NCI-H187 treated with DMSO at 0.1 percent for 48 hours (cell line): ENCODE measurements around the gene CALY.
"Not testable (repeated sequence)": the region's sequence is repeated elsewhere in the genome, so short reads cannot be mapped to it uniquely, and the experiment has no call there.

Source experiments
- DNase-seq: peaks from one replicate; lab custom pipeline; 2025; lab: John Stamatoyannopoulos, UW

CALY gene, protein sequence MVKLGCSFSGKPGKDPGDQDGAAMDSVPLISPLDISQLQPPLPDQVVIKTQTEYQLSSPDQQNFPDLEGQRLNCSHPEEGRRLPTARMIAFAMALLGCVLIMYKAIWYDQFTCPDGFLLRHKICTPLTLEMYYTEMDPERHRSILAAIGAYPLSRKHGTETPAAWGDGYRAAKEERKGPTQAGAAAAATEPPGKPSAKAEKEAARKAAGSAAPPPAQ

GRCh38 chr10:133336577-133337369 lies at the start of gene CALY:
CALY (minus strand) TSS chr10:133336896; CDS start chr10:133328989, 7,907 bp downstream.
- DNase-seq, result no peak

DNA sequence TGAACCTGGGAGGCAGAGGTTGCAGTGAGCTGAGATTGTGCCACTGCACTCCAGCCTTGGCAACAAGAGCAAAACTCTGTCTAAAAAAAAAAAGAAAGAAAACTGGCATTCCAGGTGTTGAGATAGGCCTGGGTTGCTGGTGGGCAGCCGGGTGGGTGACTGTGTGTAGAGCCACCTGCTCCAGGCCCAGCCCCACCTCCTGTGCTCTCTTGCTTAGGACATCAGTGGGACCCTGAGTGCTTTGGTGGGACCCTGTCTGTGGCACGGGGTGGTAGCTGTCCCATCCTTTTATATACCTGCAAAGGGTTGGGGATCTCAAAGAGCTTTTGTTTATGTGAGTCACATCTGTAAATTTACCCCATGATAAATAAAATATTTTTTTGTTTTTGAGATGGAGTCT lies 48.5 kb upstream of the CALY start:
- no peak for DNase-seq

DNA sequence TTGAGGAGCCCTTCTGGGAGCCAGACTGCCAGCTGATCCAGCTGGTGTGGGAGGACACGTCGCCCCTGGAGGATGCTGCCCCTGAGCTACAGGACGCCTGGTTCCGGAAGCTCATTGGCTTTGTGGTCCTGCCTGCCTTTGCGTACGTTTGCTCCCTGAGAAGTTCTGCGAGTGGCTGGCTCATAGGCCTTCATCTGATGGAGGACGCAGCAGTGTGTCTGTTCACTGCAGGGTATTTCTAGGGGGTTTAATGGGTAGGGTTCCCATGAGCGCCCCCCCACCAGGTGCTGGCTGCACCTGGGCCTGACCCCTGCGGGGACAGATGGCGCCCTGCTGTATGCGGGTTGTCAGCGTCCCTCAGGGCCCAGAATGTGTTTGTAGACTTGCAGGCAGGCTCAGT lies 47.4 kb upstream of the CALY start:
- DNase-seq, result no peak

- DNase-seq, result no peak
These were observed 46.9 kb upstream of the CALY start for GRCh38 chr10:133383551-133383950.

DNA sequence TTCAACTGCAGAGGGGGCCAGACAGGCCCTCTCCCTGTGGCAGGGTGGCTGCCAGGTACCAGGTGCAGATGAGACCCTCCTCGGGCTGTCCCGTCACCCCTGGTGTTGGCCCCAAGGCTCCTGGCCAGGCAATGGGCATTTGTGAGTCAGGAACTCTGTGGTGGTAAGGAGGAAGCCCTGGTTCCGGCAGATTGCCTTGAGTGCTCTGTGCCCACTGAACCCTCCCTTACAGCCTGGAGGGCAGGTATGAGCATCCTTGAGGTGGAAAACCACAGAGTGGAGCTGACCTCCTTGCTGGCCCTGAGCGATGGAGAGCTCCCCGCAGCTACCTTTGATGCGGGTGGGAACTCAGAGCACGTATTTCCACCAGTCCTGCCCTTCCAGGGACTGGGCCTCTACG lies 44.3 kb upstream of the CALY start:
- DNase-seq, result no peak

DNA sequence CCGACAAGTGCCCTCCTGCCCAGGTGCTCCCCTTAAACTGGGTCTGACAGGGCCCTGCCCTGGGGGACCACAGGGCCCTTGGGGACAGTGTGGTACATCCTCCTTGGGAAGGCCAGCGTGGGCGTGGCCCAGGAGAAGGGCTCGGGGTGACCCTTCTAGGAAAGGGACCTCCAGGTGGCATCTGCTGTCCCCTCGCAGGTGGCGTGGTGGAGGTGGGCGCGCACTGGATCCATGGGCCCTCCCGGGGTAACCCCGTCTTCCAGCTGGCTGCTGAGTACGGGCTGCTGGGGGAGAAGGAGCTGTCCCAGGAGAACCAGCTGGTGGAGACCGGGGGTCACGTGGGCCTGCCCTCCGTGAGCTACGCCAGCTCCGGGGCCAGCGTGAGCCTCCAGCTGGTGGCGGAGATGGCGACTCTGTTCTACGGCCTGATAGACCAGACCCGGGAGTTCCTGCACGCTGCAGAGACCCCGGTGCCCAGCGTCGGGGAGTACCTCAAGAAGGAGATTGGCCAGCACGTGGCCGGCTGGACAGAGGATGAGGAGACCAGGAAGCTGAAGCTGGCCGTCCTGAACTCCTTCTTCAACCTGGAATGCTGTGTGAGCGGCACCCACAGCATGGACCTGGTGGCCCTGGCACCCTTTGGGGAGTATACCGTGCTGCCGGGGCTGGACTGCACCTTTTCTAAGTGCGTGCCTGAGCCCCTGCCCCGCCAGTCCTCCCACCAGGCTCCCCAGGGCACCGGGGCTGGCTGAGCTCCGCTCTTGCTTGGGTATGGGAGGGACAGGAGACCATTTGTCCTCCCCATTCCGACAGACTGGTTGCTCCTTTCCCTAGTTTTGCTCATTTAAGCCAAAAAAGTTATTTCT lies 43.3 kb upstream of the CALY start:
- no peak for DNase-seq

DNA sequence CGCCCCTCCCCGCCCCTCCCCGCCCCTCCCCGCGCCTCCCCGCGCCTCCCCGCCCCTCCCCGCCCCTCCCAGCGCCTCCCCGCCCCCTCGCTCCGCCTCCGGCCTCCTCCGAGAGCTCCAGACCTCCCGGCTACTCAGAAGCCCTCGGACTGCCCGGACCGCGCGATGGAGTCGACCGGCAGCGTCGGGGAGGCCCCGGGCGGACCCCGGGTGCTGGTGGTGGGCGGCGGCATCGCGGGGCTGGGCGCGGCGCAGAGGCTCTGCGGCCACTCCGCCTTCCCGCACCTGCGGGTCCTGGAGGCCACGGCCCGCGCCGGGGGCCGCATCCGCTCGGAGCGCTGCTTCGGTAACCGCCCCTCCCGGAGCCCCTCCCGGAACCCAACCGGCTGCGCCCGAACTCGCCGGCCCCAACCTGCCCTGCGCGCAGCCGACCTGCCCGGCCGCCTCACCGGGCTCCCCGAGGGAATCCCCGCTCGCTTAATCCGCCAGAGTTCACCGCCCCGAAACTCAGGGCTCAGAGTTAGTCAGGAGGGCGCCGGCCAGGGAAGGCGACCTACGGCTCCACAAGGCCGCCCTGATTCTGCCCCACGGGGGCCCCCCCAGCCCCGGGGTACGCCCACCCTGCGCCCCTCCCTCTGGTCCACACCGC lies 42.6 kb upstream of the CALY start, which contains the start of gene PAOX:
Gene PAOX, plus strand, starts transcription at position 111 of the 649 bp plus-strand sequence. Its CDS starts 55 bp downstream, at position 166.
- no peak for DNase-seq

GRCh38 chr10:133378251-133379096 lies 41.8 kb upstream of the CALY start:
- no peak for DNase-seq

- no peak for DNase-seq
These were observed 41.1 kb upstream of the CALY start for GRCh38 chr10:133377818-133378250.

- no peak for DNase-seq
These were observed 40.5 kb upstream of the CALY start for GRCh38 chr10:133377025-133377817.

DNA sequence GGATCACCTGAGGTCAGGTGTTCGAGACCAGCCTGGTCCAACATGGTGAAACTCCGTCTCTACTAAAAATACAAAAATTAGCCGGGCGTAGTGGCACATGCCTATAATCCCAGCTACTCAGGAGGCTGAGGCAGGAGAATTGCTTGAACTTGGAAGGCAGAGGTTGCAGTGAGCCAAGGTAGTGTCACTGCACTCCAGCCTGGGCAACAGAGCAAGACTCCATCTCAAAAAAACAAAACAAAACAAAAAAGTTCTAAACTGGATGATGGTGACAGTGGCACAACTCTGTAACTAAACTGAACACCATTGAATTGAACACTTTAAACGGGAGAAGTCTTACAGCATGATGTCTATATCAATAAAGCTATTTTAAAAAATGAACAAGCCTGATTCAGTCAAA lies 39.5 kb upstream of the CALY start:
- not testable (repeated sequence) for DNase-seq

GRCh38 chr10:133375357-133376115 lies 38.8 kb upstream of the CALY start:
- DNase-seq, result no peak

DNA sequence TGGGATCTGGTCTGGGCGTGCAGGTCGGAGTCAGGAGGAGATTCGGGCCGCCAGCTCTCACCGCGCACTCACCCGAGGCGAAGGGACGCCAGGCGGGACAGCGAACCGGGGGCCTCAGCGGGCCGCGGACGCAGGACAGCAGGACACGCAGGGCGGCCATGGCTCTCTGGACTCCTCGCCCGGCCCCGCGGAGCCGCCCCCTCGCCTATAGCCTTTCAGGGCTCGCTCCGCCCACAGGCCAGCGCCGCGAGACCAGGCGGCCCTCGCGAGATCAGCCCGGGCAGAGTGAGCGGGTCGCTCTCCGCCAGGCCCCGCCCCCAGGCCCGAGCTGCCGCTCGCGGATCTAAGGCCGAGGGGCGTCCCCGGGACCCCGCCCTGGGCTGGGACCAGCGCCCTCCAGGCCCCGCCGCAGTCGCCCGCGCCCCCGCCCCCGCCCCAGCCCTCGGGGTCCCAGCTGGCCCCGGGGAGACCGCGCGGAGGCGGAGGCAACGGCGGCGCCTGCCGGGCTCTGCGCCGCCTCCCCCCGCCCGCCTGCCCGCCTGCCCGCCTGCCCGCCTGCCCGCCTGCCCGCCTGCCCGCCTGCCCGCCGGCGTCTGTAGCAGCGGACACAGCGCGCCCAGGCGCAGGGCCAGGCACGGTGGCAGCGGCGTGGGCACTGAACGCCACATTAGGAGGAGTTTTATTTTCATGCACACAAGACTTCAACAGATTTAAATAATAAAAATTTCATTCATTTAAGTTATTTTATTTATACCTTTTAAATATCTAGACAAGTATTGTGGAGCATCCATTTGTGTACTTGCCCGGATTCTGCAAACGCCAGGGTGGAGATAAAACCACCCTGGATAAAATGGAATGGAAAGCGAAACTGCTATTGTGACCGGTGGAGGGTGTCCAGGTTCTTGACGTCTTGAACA lies 36.7 kb upstream of the CALY start, which contains the start of gene ECHS1:
Gene ECHS1, minus strand, starts transcription at position 181 of the 917 bp plus-strand sequence. Its CDS starts 21 bp downstream, at position 160.
- DNase-seq, result peak; percentile 10

- DNase-seq, result no peak
These were observed 35.8 kb upstream of the CALY start for GRCh38 chr10:133372507-133372906.

GRCh38 chr10:133370030-133370786 lies 33.5 kb upstream of the CALY start:
- DNase-seq, result no peak

DNA sequence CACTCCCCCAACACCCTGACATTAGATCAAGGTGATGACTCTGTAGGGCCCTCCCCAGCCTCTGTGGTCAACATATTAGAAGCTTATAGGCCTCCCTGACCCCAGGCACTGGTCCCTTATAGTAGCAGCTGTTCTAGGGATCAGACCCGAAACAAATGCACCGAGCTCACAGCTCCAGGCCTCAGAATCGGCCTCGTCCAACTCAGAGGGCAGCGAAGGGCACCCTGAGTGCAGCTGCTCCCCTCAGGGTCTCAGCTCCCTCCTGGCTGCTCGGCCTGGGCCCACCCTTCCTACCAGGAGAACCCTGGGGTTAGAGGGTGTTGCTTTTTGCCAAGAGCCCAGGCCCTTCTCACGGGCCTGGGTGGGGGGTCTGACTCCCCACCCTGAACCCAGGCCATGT lies 31.5 kb upstream of the CALY start:
- no peak for DNase-seq

GRCh38 chr10:133367461-133367860 lies 30.8 kb upstream of the CALY start:
- not testable (repeated sequence) for DNase-seq
